ENCODE data around the gene ASF1B.
"Not testable (repeated sequence)": the region's sequence is repeated elsewhere in the genome, so short reads cannot be mapped to it uniquely, and the experiment has no call there.

- TF ChIP-seq, protein P1, sequence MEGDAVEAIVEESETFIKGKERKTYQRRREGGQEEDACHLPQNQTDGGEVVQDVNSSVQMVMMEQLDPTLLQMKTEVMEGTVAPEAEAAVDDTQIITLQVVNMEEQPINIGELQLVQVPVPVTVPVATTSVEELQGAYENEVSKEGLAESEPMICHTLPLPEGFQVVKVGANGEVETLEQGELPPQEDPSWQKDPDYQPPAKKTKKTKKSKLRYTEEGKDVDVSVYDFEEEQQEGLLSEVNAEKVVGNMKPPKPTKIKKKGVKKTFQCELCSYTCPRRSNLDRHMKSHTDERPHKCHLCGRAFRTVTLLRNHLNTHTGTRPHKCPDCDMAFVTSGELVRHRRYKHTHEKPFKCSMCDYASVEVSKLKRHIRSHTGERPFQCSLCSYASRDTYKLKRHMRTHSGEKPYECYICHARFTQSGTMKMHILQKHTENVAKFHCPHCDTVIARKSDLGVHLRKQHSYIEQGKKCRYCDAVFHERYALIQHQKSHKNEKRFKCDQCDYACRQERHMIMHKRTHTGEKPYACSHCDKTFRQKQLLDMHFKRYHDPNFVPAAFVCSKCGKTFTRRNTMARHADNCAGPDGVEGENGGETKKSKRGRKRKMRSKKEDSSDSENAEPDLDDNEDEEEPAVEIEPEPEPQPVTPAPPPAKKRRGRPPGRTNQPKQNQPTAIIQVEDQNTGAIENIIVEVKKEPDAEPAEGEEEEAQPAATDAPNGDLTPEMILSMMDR (IDR thresholded peaks at IDR 0.05), result not testable (repeated sequence)
- not testable (repeated sequence) for TF ChIP-seq EZH2phosphoT487, EZH2 (IDR thresholded peaks at IDR 0.05)
Observed at GRCh38 chr19:14146169-14146568, 9.8 kb upstream of the ASF1B start.
